Measurements from ENCODE around the gene SPATA1. TPM values are rescaled to one million over a fixed set of nuclear protein-coding genes. Genes with fewer than 3 reads are reported as not detected.
A peak's percentile ranks its signal among the peaks of the same experiment; 100 is the strongest.

Gene SPATA1
- total and polyA plus RNA-seq, 9 of the 15 experiments (the other 6 are each of a cell fraction or from before 2014, with no cell fraction given): 0.79 to 2.9 (median 1.5) TPM

DNA sequence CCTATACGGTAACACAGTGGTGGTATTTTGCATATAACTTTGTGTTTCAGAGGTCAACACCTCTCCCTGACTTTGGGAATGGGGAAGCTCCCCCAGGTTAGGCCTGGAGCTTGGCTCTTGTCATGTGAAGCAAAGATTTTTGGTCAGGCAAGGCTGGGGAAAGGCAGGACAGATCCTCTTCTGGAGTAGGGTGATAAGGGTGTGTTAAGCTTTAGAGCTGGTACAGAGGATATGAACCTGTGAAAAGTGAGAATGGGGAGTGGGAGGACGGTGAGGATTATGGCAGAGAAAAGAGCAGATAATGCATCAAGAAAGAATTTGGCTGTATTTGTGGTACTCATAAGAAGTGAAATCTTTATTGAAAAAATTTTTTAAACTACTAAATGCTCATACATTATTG lies 24.9 kb upstream of the SPATA1 start (continued):
- no peak for TF ChIP-seq FOXK2 (conservative IDR thresholded peaks at IDR 0.05 in 1 of 2, IDR thresholded peaks at IDR 0.05 in 1 of 2; ENCODE audit: low read depth in 2 of 2)
- TF ChIP-seq, protein P1, sequence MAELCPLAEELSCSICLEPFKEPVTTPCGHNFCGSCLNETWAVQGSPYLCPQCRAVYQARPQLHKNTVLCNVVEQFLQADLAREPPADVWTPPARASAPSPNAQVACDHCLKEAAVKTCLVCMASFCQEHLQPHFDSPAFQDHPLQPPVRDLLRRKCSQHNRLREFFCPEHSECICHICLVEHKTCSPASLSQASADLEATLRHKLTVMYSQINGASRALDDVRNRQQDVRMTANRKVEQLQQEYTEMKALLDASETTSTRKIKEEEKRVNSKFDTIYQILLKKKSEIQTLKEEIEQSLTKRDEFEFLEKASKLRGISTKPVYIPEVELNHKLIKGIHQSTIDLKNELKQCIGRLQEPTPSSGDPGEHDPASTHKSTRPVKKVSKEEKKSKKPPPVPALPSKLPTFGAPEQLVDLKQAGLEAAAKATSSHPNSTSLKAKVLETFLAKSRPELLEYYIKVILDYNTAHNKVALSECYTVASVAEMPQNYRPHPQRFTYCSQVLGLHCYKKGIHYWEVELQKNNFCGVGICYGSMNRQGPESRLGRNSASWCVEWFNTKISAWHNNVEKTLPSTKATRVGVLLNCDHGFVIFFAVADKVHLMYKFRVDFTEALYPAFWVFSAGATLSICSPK (IDR thresholded peaks at IDR 0.05; ENCODE audit: borderline replicate concordance): no peak
- TF ChIP-seq, protein P2, sequence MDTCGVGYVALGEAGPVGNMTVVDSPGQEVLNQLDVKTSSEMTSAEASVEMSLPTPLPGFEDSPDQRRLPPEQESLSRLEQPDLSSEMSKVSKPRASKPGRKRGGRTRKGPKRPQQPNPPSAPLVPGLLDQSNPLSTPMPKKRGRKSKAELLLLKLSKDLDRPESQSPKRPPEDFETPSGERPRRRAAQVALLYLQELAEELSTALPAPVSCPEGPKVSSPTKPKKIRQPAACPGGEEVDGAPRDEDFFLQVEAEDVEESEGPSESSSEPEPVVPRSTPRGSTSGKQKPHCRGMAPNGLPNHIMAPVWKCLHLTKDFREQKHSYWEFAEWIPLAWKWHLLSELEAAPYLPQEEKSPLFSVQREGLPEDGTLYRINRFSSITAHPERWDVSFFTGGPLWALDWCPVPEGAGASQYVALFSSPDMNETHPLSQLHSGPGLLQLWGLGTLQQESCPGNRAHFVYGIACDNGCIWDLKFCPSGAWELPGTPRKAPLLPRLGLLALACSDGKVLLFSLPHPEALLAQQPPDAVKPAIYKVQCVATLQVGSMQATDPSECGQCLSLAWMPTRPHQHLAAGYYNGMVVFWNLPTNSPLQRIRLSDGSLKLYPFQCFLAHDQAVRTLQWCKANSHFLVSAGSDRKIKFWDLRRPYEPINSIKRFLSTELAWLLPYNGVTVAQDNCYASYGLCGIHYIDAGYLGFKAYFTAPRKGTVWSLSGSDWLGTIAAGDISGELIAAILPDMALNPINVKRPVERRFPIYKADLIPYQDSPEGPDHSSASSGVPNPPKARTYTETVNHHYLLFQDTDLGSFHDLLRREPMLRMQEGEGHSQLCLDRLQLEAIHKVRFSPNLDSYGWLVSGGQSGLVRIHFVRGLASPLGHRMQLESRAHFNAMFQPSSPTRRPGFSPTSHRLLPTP (IDR thresholded peaks at IDR 0.05; ENCODE audit: borderline replicate concordance, extremely low read depth, insufficient read length): no peak
- no peak for TF ChIP-seq MCM5 (IDR thresholded peaks at IDR 0.05; ENCODE audit: low read depth)
- no peak for TF ChIP-seq ZKSCAN8 (CRISPR knock-in tag; IDR thresholded peaks at IDR 0.05)
- peak in 1 of 2 experiments; percentile 52; a peak in 2 of 4 replicates for TF ChIP-seq RCOR1 (IDR thresholded peaks at IDR 0.05; ENCODE audit: borderline replicate concordance in 1 of 2, low read depth in 2 of 2, low read length in 2 of 2)
- no peak for TF ChIP-seq SMC3 (conservative IDR thresholded peaks at IDR 0.05; ENCODE audit: insufficient read depth, low read depth, low read length)
- no peak for TF ChIP-seq MYBL2 (IDR thresholded peaks at IDR 0.05; ENCODE audit: low read depth)
- TF ChIP-seq MYBL2 (CRISPR knock-in tag; IDR thresholded peaks at IDR 0.05; ENCODE audit: borderline replicate concordance): no peak
- no peak for TF ChIP-seq SMAD4 (CRISPR knock-in tag; conservative IDR thresholded peaks at IDR 0.05)
- TF ChIP-seq, protein P3, sequence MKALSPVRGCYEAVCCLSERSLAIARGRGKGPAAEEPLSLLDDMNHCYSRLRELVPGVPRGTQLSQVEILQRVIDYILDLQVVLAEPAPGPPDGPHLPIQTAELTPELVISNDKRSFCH (CRISPR knock-in tag; IDR thresholded peaks at IDR 0.05): no peak
- TF ChIP-seq, protein P3 (tag; IDR thresholded peaks at IDR 0.05): no peak
- TF ChIP-seq, protein P4, sequence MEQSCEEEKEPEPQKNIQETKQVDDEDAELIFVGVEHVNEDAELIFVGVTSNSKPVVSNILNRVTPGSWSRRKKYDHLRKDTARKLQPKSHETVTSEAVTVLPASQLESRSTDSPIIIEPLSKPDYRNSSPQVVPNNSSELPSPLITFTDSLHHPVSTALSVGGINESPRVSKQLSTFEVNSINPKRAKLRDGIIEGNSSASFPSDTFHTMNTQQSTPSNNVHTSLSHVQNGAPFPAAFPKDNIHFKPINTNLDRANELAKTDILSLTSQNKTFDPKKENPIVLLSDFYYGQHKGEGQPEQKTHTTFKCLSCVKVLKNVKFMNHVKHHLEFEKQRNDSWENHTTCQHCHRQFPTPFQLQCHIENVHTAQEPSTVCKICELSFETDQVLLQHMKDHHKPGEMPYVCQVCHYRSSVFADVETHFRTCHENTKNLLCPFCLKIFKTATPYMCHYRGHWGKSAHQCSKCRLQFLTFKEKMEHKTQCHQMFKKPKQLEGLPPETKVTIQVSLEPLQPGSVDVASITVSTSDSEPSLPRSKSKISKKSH (CRISPR knock-in tag; IDR thresholded peaks at IDR 0.05): no peak
- peak; percentile 86 for TF ChIP-seq TCF3 (CRISPR knock-in tag; IDR thresholded peaks at IDR 0.05)
- TF ChIP-seq TBP (optimal IDR thresholded peaks at IDR 0.05; ENCODE audit: low read depth, low read length): no peak
- peak; percentile 80 for TF ChIP-seq DPF2 (IDR thresholded peaks at IDR 0.05)
- no peak for TF ChIP-seq SMARCB1 (IDR thresholded peaks at IDR 0.05; ENCODE audit: insufficient read length, low read depth)
- no peak for TF ChIP-seq ZKSCAN3 (CRISPR knock-in tag; IDR thresholded peaks at IDR 0.05)
- TF ChIP-seq, protein P5, sequence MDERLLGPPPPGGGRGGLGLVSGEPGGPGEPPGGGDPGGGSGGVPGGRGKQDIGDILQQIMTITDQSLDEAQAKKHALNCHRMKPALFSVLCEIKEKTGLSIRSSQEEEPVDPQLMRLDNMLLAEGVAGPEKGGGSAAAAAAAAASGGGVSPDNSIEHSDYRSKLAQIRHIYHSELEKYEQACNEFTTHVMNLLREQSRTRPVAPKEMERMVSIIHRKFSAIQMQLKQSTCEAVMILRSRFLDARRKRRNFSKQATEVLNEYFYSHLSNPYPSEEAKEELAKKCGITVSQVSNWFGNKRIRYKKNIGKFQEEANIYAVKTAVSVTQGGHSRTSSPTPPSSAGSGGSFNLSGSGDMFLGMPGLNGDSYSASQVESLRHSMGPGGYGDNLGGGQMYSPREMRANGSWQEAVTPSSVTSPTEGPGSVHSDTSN (CRISPR knock-in tag; IDR thresholded peaks at IDR 0.05; ENCODE audit: low read depth): no peak
- TF ChIP-seq, protein P5 (tag; conservative IDR thresholded peaks at IDR 0.05; ENCODE audit: low read depth): no peak
